Fibroblast of the conjunctiva (primary cell): Measurements from ENCODE around the gene TAB2.
"Not testable (repeated sequence)": the region's sequence is repeated elsewhere in the genome, so short reads cannot be mapped to it uniquely, and the experiment has no call there.

Source experiments
- DNase-seq: peaks from one replicate; pipeline ENCODE4 v3.0.0-alpha.2; 2010; ENCODE audit warnings: low read depth

TAB2 gene

DNA sequence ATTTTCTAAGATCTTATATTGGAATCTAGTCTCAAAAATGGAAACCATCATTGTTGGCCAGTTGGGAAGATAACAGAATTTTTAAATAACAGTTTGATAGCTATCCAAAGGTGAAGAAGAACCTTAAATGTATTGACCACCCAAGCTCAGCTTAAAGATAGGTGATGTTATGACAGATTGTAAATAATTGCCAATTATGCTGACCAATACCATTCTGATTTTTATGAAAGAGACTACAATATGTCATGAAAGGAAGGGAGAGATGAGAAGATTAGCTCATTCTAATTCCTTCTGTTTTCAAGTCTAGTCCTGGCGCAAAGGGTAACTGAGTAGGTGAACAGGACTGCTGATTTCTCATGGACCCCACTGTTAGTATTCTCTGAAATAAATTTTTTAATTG, 5.7 kb upstream of the TAB2 start:
- no peak for DNase-seq

DNA sequence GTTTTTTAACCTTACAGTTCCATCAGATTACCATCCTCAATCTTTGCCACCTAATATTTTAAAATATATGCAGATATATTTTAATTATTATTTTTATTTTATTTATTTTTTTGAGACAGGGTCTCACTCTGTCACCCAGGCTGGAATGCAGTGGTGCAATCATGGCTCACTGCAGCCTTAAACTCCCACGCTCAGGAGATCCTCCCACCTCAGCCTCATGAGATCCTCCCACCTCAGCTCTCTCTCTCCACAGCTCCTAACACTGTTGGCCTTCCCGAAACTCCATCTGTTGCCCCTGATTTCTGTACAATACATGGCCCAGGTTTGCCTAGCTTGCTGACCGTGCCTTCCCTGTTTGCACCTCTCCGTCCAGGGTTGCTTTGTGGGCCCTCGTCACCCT, 4.4 kb upstream of the TAB2 start:
- no peak for DNase-seq

DNA sequence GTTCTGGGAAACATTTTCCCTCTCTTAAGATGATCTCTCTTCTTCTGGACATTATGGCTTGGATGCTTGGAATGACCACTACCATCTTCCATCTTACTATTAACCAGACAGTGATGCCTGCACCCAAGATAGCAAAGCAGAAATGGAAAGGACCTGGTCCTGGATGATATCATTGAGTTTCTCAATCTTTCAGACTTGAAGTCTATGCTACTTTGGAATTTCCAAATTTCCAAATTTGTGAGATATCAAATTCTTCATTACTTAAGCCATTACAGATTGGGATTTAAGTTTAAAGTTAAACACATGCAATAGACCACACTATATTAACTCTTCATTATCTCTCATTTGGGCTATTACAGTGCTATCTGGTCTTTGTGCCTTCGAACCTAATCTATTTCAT, 3.7 kb upstream of the TAB2 start:
- no peak for DNase-seq

DNA sequence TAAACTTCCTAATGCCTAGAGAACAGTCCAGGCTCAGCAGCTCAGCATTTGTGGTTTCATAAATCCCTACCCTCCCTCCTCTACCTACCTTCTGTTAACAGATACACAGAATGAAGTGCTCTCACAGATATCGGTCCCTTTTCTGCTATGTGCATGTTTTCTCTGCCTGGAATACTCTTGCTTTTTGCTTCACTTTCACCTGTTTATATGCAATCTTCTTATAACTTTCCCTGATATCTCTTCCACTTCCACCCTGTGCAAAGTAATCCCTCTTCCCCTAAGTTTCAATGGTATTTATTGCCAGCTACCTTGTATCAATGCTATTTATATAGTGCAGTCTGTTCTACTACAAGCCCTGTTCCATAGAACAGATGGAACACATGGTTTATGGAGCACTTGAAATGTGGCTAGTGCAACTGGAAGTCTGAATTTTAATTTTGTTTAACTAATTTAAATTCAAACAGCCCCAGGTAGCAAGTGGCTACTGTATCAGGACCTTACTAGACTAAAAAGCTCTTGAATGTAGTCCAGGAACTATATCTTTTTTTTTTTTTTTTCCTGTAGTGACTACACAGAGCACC, 3.1 kb upstream of the TAB2 start:
- DNase-seq = no peak

DNA sequence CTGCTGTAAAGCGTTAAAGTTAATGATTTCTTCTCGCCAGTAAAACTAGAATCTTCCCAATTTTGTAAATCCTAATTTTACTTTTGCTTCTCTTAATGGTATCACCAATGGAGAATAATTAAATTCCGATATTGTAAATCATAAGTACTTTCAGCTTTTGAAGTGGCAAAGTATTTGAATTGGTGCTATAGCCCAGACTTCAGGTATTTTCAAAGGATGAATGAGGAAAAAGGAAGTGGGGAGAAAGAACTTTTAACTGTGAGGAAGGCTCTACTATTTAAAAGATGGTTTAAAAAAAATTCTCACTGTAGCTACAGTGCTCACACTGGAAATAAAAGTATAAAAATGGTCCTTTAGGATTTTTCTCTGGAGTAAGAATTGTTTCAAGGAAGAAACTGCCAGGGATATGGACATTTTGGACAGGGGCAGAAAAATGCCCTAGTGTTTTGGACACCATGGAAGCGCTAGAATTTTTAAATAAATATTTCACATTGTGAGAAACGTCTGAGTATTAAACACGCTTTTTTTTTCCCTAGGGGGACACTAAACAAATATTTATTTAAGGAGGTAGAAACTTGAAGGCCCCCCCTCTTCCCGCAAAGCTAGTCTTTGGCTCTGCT, 1.3 kb upstream of the TAB2 start:
- DNase-seq = no peak

DNA sequence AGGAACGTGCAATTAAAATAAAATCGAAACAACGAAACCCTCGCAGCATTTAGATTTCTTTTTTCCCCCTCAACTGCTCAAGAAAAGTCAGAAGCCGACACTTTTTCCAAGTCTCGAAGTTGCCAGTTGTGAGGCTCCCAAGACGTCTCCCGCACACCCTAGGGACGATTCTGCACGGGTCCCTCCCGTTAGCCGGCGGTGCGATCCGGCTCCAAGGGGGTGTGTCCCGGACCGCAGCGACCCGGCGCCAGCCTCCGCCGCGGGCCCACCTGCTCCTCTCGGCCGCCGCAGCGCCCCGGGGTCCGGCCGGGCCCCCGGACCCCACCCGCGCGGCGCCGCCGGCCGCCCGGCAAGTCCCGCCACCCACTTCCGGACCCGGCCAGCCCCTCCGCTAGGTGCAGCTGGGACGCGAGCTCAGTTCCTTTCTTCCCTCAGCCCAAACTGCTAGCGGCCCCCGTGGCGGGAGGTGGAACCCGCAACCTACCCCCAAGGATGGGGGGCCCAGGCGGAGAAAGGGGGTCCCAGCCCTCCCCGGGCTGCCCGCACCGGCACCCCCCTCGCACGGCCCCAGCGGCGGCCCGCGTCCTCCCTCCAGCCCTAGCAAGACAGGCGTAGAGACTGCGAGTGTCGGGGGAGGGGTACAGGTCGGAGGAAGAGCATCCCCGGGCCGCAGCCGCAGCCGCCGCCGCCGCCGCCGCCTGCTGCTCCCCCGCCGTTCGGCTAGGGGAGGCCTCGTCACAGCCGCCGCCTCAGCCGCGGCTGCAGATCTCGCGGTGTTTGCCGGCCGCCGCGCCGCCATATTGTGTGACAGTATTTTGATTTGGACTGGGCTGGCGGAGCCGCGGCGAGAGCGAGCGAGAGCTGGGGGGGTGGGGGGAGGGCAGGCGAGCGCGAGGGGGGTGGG, 520 bp upstream of the TAB2 start:
- DNase-seq = peak; percentile 77

DNA sequence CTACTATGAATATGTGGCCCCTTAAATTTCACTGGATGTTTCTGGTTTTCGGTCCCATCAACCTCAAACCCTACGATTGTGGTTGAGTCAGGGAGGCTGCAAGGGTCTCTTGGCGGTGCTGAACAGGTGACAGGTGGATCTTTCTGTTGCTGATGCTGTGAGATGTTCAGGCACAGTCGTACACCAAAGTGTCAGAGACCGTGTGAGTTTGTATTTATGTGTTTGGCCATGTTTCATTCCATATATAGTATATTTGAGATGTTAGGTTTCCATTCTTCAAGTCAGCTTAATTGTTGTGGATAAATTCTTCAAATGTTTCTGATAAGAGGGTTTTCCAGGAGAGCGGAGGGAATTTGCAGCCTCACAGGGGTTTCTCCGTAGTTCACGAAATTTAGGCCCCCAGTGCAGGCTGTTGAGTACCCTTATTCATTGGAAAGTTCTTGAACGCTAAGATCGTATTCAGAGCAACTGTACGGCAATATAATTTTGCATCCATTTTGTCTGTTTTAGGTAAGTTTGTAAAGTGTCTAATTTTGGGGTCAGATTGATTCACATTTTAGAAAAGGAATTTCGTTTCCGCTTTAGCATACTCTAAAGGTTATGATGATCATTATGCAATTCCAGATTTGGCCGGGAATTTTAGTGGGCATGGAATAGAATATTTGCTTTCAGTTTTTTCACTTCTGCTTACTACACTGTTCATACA, 1.2 kb downstream of the TAB2 start:
- DNase-seq = no peak

DNA sequence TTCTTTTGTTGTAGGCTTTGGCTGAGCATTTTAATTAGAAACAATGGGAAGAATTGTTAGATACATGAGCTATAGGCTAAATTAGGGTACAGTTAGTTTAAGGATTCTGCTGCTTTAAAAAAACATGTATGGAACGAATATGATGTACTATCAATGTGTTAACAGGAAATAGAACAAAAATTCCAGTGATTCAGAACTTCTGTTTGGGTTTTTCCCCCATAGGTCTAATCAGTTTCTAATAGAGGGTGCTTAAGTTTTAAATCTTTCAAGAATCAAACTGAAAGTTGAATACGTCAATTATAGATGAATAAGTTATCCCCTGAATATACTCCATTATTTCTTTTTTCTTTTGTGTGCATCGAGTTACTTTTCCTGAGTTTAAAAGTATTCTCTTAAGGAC, 1.9 kb downstream of the TAB2 start:
- no peak for DNase-seq

DNA sequence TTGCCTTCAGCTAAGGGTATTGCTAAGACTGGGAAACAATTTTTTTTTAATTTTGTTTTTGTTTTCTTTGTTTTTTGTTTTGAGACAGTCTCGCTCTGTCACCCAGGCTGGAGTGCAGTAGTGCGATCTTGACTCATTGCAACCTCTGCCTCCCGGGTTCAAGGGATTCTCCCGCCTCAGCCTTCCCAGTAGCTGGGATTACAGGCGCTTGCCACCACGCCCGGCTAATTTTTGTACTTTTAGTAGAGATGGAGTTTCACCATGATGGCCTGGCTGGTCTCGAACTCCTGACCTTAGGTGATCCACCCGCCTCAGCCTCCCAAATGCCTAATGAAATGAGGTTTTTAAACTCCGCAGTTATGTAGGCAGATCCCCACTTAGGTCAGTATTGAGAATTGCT, 2.5 kb downstream of the TAB2 start:
- not testable (repeated sequence) for DNase-seq

DNA sequence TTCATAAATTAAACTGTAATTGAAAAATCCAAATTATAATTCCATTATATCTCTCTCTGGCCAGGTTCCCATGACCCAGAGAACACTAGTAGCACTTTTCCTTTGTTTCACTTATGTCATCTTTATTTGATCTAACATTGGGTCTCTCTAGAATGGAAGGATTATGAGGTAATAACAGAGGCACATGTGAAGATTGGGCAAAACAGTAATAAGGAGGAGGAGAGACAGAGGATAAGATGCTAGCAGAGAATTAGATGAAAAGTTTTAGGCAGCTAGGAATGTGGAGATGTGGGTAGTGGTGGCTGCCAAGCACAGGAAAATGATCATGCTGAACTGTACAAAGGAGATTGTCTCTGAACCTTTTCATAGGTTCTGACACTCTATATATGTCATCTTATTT, 3.3 kb downstream of the TAB2 start:
- no peak for DNase-seq

DNA sequence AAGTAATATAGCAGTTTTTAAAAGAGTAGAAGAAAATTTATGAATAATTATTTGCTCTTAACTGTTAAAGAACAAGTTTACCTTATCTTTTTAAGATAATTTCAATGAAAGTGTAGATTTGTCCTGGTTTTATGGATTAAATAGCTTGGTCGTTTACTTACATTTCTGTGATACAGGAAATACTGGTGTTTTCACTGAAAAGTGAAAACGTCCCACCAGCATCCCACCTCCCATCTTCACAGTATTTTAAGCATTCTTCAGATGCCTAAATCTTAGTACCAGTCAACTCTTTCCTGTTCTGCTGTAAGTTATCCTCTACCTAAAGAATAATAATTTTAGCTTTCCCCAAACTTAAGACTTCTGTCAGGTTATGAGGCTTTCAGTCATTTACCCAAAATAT, 5.8 kb downstream of the TAB2 start:
- DNase-seq = no peak

DNA sequence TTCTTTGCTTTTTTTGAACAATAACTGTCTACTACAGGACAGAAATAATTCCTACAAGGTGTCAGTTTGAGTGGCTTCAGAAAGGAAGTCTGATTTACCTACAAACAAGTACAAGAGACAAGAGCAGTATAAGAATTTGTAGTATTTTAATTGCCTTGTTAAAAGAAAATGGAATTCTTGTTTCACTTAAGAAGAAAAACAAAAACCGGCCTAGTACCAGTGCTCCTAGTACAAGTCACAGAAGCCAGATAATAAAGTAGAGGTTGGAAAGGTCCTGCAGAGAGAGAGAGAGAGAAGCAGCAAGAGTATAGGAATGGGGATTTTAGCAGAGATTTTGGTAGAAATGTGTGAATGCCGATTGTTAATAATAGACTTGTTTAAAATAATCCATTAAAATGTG, 6.4 kb downstream of the TAB2 start:
- no peak for DNase-seq

DNA sequence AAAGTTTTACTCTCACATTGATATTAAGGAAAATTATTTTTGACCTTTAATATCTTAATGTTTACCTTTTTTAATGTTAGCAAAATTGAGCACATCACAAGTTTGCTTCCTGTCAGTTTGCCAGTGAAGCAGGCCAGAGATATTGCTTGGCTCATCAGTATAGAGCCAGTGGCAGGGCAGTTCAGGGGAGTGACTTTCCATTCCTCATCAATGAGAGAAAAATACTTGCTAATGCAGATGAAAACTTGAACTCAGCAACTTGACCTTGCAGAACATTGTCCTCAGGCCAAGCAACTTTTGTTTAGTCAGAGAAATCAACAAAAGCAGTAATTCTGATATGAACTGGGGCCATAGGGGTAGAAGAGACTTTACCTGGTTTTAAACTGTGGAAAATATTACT, 6.9 kb downstream of the TAB2 start:
- no peak for DNase-seq

DNA sequence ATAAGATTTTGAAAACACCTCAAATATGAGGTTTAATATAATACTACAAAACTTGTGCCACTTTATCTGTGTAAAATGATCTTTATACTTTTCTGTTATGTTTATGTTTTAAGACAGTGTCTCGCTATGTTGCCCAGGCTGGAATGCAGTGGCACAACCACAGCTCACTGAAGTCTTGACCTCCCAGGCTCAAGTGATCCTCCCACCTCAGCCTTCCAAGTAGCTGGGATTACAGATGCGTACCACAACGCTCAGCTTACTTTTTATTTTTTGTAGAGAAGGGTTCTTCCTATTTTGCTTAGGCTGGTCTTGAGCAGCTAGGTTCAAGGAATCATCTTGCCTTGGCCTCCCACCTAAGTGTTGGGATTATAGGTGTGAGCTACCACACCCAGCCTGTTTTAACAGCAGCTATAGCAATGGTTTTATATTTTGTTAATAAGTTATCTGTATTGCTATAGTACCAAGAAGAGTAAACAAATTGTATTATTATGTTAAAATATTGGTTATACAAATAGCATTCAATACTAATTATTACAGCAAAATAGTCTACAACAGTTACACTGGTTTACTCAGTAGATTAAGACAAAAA, 8.2 kb downstream of the TAB2 start:
- no peak for DNase-seq

DNA sequence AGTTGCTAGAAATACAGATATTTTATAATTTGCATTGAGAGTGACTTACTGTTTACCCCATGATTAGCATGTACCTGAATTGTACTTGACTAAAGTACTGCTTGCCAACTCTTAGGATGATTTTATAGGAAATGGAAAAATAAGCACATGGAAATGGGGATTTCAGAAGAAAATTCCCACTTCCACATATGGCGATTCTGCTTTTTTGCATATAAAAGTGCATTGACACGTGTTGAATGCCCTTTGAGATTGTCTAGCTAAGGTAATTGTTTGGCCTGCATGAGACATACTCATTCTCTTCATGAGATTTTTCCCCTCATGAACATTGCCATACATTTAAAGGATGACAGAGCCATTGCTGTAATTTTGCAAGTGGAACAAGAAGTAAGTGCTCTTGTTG, 10.1 kb downstream of the TAB2 start:
- no peak for DNase-seq

DNA sequence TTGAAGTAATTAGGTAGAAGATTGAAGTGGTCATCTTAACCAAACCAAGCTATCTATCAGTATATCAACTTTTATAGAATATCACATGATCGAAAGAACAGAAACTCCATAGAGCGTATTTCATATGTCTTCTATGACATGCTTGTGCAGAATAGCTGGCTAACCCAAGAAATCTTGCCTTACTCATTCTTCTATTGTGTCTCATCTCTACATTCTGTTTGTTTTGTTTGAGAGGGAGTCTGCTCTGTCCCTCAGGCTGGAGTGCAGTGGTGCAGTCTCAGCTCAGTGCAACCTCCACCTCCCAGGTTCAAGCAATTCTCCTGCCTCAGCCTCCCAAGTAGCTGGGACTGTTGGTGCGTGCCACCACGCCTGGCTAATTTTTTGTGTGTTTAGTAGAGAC, 10.6 kb downstream of the TAB2 start:
- DNase-seq = no peak

DNA sequence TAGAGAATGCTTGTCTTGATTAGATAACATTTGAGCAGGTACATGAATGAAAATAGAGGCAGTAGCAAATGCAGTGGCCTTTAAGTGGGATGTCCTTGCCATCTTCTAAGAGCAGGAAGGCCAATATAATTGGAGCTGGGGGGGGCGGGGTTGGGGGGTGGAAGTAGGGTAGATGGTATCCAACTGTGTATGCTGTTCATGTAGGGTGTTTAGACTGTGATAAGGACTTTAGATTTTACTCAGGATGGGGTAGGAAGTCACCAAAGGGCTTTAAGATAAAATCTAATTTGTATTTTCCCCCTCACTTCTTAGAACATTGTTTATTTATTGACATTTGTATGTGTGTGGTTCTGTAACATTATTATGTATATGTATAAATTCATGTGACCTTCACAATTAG, 12.0 kb downstream of the TAB2 start:
- no peak for DNase-seq

DNA sequence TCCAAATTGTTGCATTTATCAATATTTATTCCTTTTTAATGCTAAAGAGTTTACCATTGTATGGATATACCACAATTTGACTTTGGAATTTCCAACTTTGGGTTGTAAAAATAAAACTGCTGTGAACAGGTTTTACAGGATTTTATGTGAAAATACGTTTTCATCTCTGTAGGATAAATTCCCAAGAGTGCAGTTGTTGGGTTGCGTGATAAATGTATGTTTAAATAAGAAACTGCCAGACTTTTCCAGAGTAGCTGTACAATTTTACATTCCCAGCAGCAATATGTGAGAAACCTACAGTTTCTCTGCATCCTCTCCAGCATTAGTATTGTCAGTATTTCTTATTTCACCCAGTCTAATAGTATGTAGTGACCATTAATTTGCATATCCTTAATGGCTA, 12.6 kb downstream of the TAB2 start:
- DNase-seq = no peak

DNA sequence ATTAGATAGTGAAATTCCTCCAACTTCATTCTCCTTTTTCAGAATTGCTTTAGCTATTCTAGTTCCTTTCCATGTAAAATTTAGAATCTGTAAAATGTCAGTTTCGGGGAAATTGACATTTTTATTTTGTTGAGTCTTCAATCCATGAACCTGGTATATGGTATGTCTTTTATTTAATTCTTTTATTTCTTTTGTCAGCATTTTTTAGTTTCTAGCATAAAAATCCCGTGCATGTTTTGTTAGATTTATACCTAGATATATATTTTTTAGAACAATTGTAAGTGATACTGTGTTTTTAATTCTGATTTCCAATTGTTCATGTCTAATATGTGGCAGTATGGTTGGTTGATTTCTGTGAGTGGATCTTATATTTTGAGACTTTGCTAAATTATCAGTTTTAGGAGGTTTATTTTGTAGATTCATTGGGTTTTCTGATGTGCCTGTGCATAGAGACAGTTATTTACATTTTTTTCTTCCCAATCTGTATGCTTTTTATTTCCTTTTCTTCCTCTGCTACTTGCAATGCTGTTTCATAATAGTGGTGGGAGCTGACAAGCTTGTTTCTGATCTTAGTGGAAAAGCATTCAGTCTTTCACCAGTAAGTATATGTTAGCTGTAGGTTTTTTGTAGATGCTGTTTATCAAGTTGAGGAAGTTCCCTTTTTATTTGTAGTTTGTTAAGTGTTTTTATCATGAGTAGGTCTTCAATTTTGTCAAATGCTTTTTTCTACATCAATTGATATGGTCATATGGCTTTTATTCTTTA, 13.7 kb downstream of the TAB2 start:
- DNase-seq = no peak

DNA sequence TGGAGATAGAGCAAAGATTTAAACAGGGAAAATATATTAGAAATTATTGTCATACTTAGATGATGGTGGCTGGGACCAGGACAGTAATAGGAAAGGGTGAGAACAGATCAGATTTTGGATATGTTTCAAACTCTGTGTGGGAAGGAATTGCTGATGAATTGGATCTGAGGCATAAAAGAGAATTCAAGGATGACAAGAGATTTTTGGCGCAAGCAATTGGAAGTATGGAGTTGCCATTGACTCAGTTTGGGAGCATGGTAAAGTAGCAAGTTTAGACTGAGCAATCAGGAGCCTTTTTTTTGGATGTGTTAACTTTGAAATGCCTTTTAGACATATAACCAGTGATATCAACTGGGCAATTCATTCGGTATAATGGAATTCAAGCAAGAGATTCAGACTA, 14.4 kb downstream of the TAB2 start:
- DNase-seq = no peak

DNA sequence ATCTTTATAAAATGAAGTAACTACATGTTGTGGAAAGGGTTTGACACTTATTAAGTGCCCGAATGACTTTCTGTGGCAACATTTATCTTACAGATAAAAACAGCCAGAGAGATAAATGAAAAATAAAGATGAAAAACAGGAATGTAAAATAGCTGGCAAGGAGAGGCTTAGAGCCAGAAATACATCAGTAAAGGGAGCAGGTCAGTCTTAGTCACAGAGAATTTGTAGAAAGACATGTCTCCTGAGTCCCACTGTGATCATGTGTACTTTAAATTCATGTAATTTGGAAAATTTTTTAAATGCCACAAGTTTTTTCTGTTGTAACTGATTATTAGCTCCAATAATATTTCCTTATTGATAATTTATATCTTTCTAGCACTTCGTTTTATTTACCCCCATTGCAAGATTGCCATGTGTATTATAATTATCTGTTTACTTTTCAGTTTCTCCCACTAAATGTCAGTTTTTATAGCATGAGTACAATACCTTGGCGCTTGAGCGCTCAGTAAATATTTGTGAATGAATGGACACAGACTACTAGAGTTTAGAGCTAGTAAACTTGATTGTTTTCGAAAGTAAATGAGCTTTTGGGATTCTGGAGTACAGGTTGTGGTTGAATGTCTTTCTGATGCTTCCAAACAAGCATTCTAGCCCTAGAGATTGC, 15.2 kb downstream of the TAB2 start:
- no peak for DNase-seq
